GM18526 (cell line): Measurements from ENCODE around the gene ZFP28.

ENCODE experiments used
- POLR2A ChIP-seq: IDR thresholded peaks from 3 replicates; pipeline ENCODE4 v1.6.1; 2011; ENCODE audit not compliant: insufficient read length; ENCODE audit errors: extremely low read depth

The ZFP28 gene

DNA sequence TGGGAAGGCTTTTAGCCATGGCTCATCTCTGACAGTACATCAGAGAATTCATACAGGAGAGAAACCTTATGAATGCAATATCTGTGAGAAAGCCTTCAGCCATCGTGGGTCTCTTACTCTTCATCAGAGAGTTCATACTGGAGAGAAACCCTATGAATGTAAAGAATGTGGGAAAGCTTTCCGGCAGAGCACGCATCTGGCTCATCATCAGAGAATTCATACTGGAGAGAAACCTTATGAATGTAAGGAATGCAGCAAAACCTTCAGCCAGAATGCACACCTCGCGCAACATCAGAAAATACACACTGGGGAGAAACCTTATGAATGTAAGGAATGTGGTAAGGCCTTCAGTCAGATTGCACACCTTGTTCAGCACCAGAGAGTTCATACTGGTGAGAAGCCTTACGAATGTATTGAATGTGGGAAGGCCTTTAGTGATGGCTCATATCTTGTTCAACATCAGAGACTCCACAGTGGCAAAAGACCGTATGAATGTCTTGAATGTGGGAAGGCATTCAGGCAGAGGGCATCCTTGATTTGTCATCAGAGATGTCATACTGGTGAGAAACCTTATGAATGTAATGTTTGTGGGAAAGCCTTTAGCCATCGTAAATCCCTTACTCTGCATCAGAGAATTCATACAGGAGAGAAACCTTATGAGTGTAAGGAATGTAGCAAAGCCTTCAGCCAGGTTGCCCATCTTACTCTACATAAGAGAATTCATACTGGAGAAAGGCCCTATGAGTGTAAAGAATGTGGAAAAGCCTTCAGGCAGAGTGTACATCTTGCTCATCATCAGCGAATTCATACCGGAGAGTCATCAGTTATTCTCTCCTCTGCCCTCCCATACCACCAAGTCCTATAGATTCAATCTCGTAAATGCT lies 39.2 kb downstream of the ZFP28 start:
- no peak for TF ChIP-seq POLR2A

DNA sequence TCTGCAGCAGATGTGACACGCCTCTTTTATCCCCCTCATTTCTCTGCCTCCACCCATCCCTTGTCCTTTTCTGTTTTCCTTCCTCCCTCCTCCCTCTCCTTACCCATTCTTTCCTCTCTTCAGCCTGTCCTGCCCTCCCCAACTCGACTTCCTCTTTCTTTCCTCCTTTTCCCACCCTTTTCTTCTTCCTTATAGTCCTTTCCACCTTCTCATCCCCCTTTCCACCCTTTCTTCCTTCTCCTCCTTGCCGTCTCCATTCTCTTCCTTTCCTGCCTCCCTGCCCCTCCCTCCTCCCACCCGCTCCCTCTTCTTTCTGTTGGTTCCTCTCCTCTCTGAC lies 55.7 kb downstream of the ZFP28 start:
- no peak for TF ChIP-seq POLR2A

DNA sequence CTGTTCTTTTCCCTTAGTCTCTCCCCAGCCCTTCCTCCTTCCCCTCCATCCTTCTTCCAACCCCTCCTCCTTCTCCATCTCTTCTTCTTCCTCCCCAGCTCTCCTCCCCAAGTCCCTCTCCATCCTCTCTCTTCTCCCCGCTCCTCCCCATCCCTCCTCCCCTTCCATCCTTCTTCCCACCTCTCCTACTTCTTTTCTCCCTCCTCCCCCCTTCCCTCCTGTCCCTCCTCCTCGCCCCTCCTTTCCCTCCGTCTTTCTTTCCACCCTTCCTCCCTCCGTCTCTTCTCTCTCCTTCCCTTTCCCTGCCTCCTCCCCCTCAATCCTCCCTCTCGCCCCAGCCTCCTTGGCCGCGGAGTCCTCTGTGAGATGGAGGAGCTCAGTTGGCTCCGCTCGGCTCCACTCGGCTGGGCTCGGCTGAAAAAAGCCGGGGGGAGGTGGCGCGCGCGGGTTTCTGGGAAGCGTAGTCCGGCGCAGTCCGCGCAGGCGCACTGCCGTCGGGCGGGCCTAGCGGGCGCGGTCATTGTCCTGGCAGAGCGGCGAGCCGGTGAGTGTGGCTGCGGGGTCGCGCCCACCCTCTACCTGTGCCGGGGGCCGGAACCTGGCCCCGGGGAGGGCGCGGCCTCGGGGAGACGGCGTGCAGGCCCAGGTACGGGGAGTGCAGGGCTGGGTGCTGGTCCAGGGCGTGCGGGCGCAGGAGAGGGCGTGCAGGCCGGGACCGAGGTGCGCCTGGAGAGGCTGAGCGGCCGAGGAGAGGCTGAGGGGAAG lies 56.2 kb downstream of the ZFP28 start, which contains the start of gene ZNF71:
TSS of gene ZNF71 (plus strand) at position 520 of the 765 bp plus-strand sequence. CDS start 6,257 bp downstream, outside the sequence.
- no peak for TF ChIP-seq POLR2A

DNA sequence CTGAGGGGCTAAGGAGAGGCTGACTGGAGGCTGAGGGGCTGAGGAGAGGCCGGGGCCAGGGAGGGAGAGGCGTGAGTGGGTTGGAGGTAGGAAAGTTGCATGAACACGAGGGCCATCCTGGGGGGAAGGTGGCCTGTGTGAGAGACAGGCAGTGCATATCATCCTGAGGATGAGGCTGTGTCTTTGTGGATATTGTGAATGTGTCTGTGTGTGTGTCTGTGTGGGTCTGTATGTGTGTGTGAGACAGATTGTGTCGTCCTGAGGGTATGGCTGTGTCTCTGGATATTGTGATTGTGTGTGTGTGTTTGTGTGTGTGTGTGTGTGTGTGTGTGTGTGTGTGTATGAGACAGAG lies 56.8 kb downstream of the ZFP28 start:
- TF ChIP-seq POLR2A, result no peak

DNA sequence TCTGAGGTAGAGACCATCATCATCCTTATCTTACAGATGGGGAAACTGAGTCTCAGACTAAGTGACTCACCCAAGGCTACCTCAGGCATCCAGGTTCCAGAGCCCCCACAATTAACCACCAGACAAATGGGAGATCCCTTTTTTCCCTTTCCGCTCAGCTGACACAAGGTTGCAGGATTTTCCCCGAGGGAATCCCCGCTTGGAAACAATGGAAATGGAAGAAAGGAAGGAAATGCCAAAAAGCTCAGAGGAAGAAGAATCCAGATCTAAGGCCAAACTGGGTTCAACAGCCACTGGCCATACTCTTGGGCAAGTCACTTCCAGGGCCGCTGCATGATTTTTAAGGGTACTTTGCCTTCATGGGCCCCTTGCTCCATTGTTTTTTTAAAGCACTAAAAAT lies 57.9 kb downstream of the ZFP28 start:
- TF ChIP-seq POLR2A, result no peak

DNA sequence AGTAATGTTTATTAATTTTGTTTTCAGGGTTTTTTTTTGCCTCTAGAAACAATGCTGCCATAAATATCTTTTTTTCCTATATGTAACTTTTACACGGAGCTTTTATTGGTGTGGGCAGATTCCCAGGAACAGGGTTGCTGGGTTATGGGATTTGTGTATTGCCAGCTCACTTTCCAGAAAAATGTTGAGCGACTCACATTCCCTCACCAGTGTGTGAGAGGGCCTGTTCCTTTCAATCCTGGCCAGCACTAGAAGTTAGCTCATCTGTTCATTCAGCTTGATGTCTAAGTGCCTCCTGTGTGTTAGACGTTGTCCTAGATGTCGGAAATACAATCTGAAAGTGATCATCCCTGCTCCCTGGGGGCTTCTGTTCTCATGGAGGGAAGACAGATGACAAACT lies 58.9 kb downstream of the ZFP28 start:
- TF ChIP-seq POLR2A, result no peak

DNA sequence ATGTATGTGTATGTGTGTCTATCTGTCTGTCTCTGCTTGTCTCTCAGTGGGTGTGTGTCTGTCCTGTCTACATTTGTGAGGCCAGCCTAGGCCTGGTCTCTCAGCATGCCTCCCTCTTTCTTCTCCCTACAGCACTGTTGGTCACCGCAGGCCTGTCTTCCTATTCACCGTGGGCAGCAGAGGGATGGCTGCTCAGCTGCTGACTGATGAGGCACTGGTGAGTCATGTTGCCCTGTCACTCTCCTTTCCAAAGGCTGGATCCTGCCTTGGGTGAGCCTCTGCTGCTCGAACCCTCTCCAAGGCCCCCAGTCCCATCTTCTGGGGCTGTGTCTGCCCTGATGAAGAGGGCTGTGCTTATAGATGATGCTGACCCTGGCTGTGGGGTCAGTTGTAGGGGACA lies 62.6 kb downstream of the ZFP28 start:
- TF ChIP-seq POLR2A, result no peak

DNA sequence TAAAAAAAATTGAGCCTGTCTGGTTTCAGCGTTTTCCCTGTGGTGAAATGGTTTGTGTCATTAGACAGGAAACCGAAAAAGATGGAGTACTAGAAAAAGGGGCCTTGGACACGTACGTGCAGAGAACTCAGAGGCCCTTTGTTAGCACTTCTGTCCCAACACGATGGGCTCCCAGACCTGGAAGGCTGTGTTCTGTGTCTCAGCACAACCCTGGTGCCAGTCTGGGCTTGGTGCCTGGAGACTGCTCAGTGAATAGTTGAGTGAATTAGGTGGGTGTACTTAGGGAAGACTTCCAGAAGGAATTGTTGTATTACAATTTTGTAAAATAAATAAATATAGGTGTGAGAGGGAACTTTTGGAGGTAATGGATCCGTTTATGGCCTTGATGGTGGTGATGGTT lies 65.1 kb downstream of the ZFP28 start:
- TF ChIP-seq POLR2A, result no peak
